Activated CD4-positive, alpha-beta T cell treated with anti-CD3 and anti-CD28 coated beads for 36 hours (primary cell): Measurements from ENCODE around the gene ODF4. TPM values are rescaled to one million over a fixed set of nuclear protein-coding genes. Genes with fewer than 3 reads are reported as not detected.

Experiments used
- ATAC-seq: fragments of 200-7000 bp; cut with Tn5 transposase; one replicate; pipeline ENCODE4 v1.10.0; 2021; ENCODE audit warnings: mild to moderate bottlenecking, moderate library complexity
- CTCF ChIA-PET: fragments of 350-600 bp; sonication (Branson Sonifier 250); formaldehyde crosslinking; loops from one replicate; lab custom pipeline; 2021; ENCODE audit warnings: antibody characterized with exemption; lab: Charles Lee
- POLR2A ChIA-PET: fragments of 350-600 bp; sonication (Branson Sonifier 250); formaldehyde crosslinking; loops from one replicate; lab custom pipeline; 2021; ENCODE audit warnings: antibody characterized with exemption, inconsistent platforms; lab: Charles Lee
- DNase-seq: peaks from one replicate; pipeline ENCODE4 v3.0.0-alpha.2; 2020
- H3K27ac Mint-ChIP-seq: one replicate; pipeline ENCODE4 v1.8.0; 2021; ENCODE audit warnings: mixed read lengths
- H3K27me3 Mint-ChIP-seq: one replicate; pipeline ENCODE4 v1.8.0; 2021; ENCODE audit warnings: mixed read lengths
- H3K36me3 Mint-ChIP-seq: one replicate; pipeline ENCODE4 v1.8.0; 2021; ENCODE audit warnings: low read depth, mixed read lengths
- H3K4me1 Mint-ChIP-seq: one replicate; pipeline ENCODE4 v1.8.0; 2021; ENCODE audit warnings: mixed read lengths
- H3K4me3 Mint-ChIP-seq: one replicate; pipeline ENCODE4 v1.8.0; 2021; ENCODE audit warnings: mild to moderate bottlenecking, moderate library complexity, mixed read lengths
- H3K9me3 Mint-ChIP-seq: one replicate; pipeline ENCODE4 v1.8.0; 2021; ENCODE audit warnings: low read depth, mixed read lengths
- intact Hi-C, 2 experiments: fragments of 100-400 bp; cut with DNase I in 1 of 2; cut with micrococcal nuclease in 1 of 2; formaldehyde crosslinking; loops; one replicate each; pipeline versions ENCODE4 v1.14.2 to v1.15.1; 2022 to 2024; cut with DNase I, micrococcal nuclease
- total RNA-seq, 2 experiments: library from RNA; stranded (reverse); gene quantifications; one replicate each; pipeline ENCODE4 v1.2.3, GENCODE V29; 2021

ODF4 gene
- total RNA-seq, 2 experiments from 2014 or later, result not detected

- ChIA-PET POLR2A (interaction anchor here (0.6 to 1.0 kb wide), 3 partner anchors 12 to 332 kb away, joined by 3 to 15 read pairs (median 4); no protein-coding TSS in a partner anchor), CTCF (interaction anchor here (0.6 to 1.2 kb wide), 4 partner anchors 12 to 275 kb away, joined by 3 read pairs; no protein-coding TSS in a partner anchor)
- peaks cover 57% of the 10 kb centered on the region for H3K36me3 Mint-ChIP-seq
- peak overlapping the region; percentile 99 for H3K27ac Mint-ChIP-seq
- peaks cover 58% of the 10 kb centered on the region for H3K4me1 Mint-ChIP-seq
- intact Hi-C loops, result loop anchor here (2.0 to 5.0 kb wide), 8 partner anchors 135 to 1370 kb away; partner anchors contain the start of genes CTC1 (in 1 of the 2), PFAS (in 1 of the 2), POLR2A (in 1 of the 2) and RNASEK (in 1 of the 2)
- H3K4me3 Mint-ChIP-seq, result peak overlapping the region; percentile 100
- ATAC-seq (no peak), DNase-seq (no peak)
- no peaks in the 10 kb centered on the region for H3K27me3 Mint-ChIP-seq
- H3K9me3 Mint-ChIP-seq, result no peaks in the 10 kb centered on the region
Measured at GRCh38 chr17:8382052-8382879, 42.6 kb downstream of the ODF4 start.

DNA sequence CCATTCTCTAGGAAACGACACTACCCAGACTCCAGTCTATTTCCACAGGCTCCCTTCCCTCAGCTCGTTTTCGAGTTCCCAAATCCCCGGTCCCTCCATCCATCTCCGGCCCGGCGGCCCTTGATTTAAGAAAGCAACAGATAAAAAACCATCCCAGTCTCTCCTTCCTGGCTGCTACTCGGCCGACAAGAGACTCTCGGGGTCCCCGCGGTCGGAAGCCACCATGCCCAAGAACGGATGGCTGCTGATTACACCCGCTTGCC lies 43.2 kb downstream of the ODF4 start:
- Mint-ChIP-seq H3K27me3 (no peaks in the 10 kb centered on the region), H3K27ac (peak overlapping the region; percentile 99), H3K4me3 (peak overlapping the region; percentile 100), H3K9me3 (no peaks in the 10 kb centered on the region), H3K4me1 (peaks cover 55% of the 10 kb centered on the region), H3K36me3 (peaks cover 53% of the 10 kb centered on the region)
- ChIA-PET CTCF (interaction anchor here (1.2 kb wide), 1 partner anchor 32 kb away, joined by 3 read pairs; no protein-coding TSS in a partner anchor), POLR2A (no interaction called here)
- no peak for DNase-seq
- intact Hi-C loops, result loop anchor here (1.0 to 5.0 kb wide), 18 partner anchors 52 to 1371 kb away; partner anchors contain the start of genes CTC1 (in 2 of the 2), MYH10 (in 2 of the 2), NDEL1 (in 2 of the 2) and PFAS (in 1 of the 2)
- no peak for ATAC-seq

GRCh38 chr17:8383143-8383822 lies 43.6 kb downstream of the ODF4 start, which contains the start of gene RPL26:
Gene RPL26, minus strand, starts transcription at chr17:8383193. Its CDS starts 883 bp downstream, at chr17:8382310.
- H3K9me3 Mint-ChIP-seq, result no peaks in the 10 kb centered on the region
- H3K4me3 Mint-ChIP-seq, result peak within 1 kb of the TSS; percentile 100
- intact Hi-C loops, result loop anchor here (1.0 to 5.0 kb wide), 18 partner anchors 52 to 1371 kb away; partner anchors contain the start of genes CTC1 (in 2 of the 2), MYH10 (in 2 of the 2), NDEL1 (in 2 of the 2) and PFAS (in 1 of the 2)
- H3K36me3 Mint-ChIP-seq, result peaks cover 48% of the 10 kb centered on the region
- peak within 1 kb of the TSS; percentile 99 for H3K27ac Mint-ChIP-seq
- ATAC-seq (peak; percentile 92), DNase-seq (peak; percentile 96)
- ChIA-PET CTCF (interaction anchor here (0.6 to 1.5 kb wide), 12 partner anchors 9 to 402 kb away, joined by 3 to 9 read pairs (median 4); partner anchors contain the start of gene NDEL1), POLR2A (interaction anchor here (0.6 to 0.9 kb wide), 5 partner anchors 27 to 696 kb away, joined by 3 to 9 read pairs (median 3); partner anchors contain the start of genes CTC1 and TP53)
- peaks cover 50% of the 10 kb centered on the region for H3K4me1 Mint-ChIP-seq
- no peaks in the 10 kb centered on the region for H3K27me3 Mint-ChIP-seq

DNA sequence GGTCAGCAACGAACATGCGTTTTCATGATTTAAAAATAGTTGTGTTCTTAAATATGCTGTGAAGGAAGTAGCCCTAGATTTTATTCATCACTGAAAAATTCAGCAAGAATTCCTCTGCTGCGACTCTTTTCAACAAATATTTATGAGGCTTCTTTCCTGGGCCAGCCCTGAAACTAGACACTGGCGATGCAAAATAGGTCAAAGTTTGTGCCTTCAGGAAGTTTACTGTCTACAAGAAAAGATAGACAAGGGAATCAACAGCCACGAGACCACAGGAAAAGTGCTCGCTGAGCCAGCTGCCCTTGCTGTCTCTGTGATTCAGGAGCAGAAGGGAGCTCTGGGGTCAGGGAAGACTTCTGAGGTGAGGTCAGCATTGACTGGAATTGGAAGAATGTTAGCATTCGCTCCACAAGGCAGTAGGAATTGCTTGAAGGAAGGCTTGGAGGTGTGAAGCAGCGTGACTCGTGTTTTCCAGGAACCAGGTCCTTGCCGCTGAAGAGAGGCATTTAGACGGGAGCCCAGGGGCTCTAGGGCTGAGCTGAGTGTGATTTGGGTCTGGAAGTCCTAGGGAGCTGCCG lies 45.2 kb downstream of the ODF4 start:
- DNase-seq, result no peak
- no peak for ATAC-seq
- H3K27ac Mint-ChIP-seq, result peak overlapping the region; percentile 19
- peaks cover 32% of the 10 kb centered on the region for H3K36me3 Mint-ChIP-seq
- intact Hi-C loops, result loop anchor here (5.0 kb wide), 6 partner anchors 138 to 1373 kb away; partner anchors contain the start of genes CTC1 (in 1 of the 2), PFAS (in 1 of the 2), POLR2A (in 1 of the 2) and RNASEK (in 1 of the 2)
- H3K27me3 Mint-ChIP-seq, result no peaks in the 10 kb centered on the region
- CTCF ChIA-PET, result interaction anchor here (0.7 to 1.5 kb wide), 3 partner anchors 51 to 361 kb away, joined by 3 to 7 read pairs (median 4); partner anchors contain the start of gene NDEL1
- POLR2A ChIA-PET, result no interaction called here
- H3K4me3 Mint-ChIP-seq, result peak overlapping the region; percentile 100
- no peaks in the 10 kb centered on the region for H3K9me3 Mint-ChIP-seq
- H3K4me1 Mint-ChIP-seq, result peaks cover 35% of the 10 kb centered on the region

DNA sequence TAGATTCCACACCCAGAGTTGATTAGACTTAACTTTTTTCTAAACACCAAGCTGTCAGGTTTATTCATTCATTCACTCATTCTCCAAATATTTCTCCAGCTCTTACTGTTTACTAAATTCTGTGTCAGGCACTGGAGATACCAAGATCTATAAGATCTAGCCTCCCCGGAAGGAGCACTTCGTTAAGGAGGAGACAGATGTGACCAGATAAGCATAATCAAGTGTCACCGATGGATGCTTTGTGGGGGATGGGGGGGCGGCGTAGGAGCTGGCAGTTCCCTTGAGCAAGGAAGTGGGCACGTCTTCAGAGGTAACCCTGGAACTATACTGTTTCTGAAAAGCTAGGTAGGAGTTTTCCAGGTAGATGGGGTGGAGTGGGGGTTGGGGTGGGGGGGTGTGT lies 47.2 kb downstream of the ODF4 start:
- ChIA-PET POLR2A (no interaction called here), CTCF (interaction anchor here (0.6 to 1.0 kb wide), 5 partner anchors 24 to 1964 kb away, joined by 3 to 4 read pairs (median 3); no protein-coding TSS in a partner anchor)
- Mint-ChIP-seq H3K27ac (no peak overlapping the region), H3K4me3 (no peak overlapping the region), H3K27me3 (no peaks in the 10 kb centered on the region), H3K9me3 (no peaks in the 10 kb centered on the region), H3K36me3 (peaks cover 13% of the 10 kb centered on the region), H3K4me1 (peaks cover 17% of the 10 kb centered on the region)
- intact Hi-C loops, result no loop called here
- ATAC-seq (no peak), DNase-seq (no peak)

- DNase-seq, result no peak
- ChIA-PET CTCF (interaction anchor here (0.5 to 1.0 kb wide), 4 partner anchors 9 to 1954 kb away, joined by 3 to 4 read pairs (median 3); partner anchors contain the start of gene KRABD2), POLR2A (no interaction called here)
- no peaks in the 10 kb centered on the region for H3K27me3 Mint-ChIP-seq
- intact Hi-C loops, result no loop called here
- H3K9me3 Mint-ChIP-seq, result no peaks in the 10 kb centered on the region
- H3K4me3 Mint-ChIP-seq, result no peak overlapping the region
- H3K4me1 Mint-ChIP-seq, result peaks cover 15% of the 10 kb centered on the region
- no peak overlapping the region for H3K27ac Mint-ChIP-seq
- H3K36me3 Mint-ChIP-seq, result peaks cover under 1% of the 10 kb centered on the region
- no peak for ATAC-seq
Measured at GRCh38 chr17:8387914-8388651, 48.4 kb downstream of the ODF4 start.

GRCh38 chr17:8391711-8392110 lies 52.1 kb downstream of the ODF4 start:
- no peak for ATAC-seq
- Mint-ChIP-seq H3K36me3 (no peaks in the 10 kb centered on the region), H3K27ac (no peak overlapping the region), H3K27me3 (peaks cover 3% of the 10 kb centered on the region), H3K9me3 (no peaks in the 10 kb centered on the region), H3K4me3 (no peak overlapping the region), H3K4me1 (peaks cover 9% of the 10 kb centered on the region)
- DNase-seq, result no peak
- ChIA-PET CTCF (interaction anchor here (1.0 to 1.7 kb wide), 2 partner anchors 8 to 15 kb away, joined by 3 to 5 read pairs; no protein-coding TSS in a partner anchor), POLR2A (no interaction called here)
- intact Hi-C loops, result no loop called here

DNA sequence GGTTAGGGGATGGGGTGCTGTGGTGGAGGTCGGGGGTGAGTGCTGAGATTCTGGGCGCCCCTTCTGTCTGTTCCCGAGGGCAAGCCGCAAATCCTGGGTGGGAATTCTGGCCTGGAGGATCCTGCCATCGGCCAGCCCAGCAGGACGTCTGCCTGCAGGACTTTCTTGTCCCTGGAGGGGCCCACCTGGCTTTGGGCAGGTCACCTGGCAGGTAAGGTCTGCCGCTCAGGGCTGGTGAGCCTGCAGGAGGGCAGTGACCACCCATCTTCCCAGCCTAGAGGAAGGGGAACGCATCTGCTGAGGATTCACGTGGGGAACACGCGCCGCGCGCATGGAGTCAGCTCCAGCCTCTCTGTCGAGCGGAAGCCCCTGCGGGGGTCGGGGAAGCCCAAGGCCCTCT lies 52.6 kb downstream of the ODF4 start:
- H3K9me3 Mint-ChIP-seq, result no peaks in the 10 kb centered on the region
- peaks cover 3% of the 10 kb centered on the region for H3K27me3 Mint-ChIP-seq
- no peak overlapping the region for H3K4me3 Mint-ChIP-seq
- intact Hi-C loops, result no loop called here
- DNase-seq (no peak), ATAC-seq (no peak)
- no peak overlapping the region for H3K27ac Mint-ChIP-seq
- H3K4me1 Mint-ChIP-seq, result peaks cover 9% of the 10 kb centered on the region
- H3K36me3 Mint-ChIP-seq, result no peaks in the 10 kb centered on the region
- ChIA-PET CTCF (interaction anchor here (0.5 to 2.2 kb wide), 4 partner anchors 8 to 238 kb away, joined by 3 to 11 read pairs (median 4); partner anchors contain the start of gene MYH10), POLR2A (no interaction called here)

- CTCF ChIA-PET, result interaction anchor here (1.0 to 2.2 kb wide), 3 partner anchors 9 to 17 kb away, joined by 3 to 11 read pairs (median 5); no protein-coding TSS in a partner anchor
- Mint-ChIP-seq H3K27me3 (peaks cover 5% of the 10 kb centered on the region), H3K9me3 (no peaks in the 10 kb centered on the region), H3K27ac (peak overlapping the region; percentile 71), H3K4me1 (peaks cover 9% of the 10 kb centered on the region), H3K36me3 (no peaks in the 10 kb centered on the region), H3K4me3 (no peak overlapping the region)
- POLR2A ChIA-PET, result no interaction called here
- intact Hi-C loops, result no loop called here
- DNase-seq, result no peak
- no peak for ATAC-seq
Measured at GRCh38 chr17:8392674-8393469, 53.2 kb downstream of the ODF4 start.
